Measurements from ENCODE around the gene RPTOR. TPM values are rescaled to one million over a fixed set of nuclear protein-coding genes. Genes with fewer than 3 reads are reported as not detected.

RPTOR gene
- polyA plus RNA-seq, 1 donor (not counting 4 experiments of a cell fraction or from before 2014, with no cell fraction given), result 4.0 TPM

DNA sequence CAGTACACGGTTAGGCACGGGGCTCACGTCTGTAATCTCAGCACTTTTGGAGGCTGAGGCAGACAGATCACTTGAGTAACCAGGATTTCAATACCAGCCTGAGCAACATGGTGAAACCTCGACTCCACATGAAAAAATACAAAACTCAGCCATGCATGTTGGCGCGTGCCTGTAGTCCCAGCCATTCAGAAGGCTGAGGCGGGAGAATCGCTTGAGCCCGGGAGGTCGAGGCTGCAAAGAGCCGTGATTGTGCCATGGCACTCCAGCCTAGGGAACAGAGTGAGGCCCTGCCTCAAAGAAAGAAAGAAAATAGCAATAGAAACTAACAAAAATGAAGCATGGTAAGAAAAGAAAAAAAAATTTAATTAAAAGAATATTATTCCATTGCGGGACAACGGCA lies 319.0 kb downstream of the RPTOR start:
- dilution Hi-C loops (cut with MboI; ENCODE audit: extremely low pct_ligation_motif_present, low sequenced_read_pairs), result no loop called here
- Histone ChIP-seq H3K9me3 (ENCODE audit: control insufficient read depth, low read depth, low read length) (no peaks in the 10 kb centered on the region), H3K27me3 (ENCODE audit: control insufficient read depth, extremely low read depth, insufficient read depth, low read length) (no peaks in the 10 kb centered on the region), H3K36me3 (ENCODE audit: control insufficient read depth in 2 of 2, extremely low read depth in 1 of 2, insufficient read depth in 2 of 2, low read length in 2 of 2) (peaks cover 0 to 6% of the 10 kb centered on the region in 2 experiments), H4K20me1 (ENCODE audit: control insufficient read depth, extremely low read depth, insufficient read depth, low read length) (no peaks in the 10 kb centered on the region), H3K9ac (ENCODE audit: control insufficient read depth, extremely low read depth, insufficient read depth, low read length) (no peak overlapping the region), H3K9me1 (ENCODE audit: control insufficient read depth, extremely low read depth, insufficient read depth, low read length) (no peaks in the 10 kb centered on the region), H3K4me1 (ENCODE audit: control insufficient read depth, extremely low read depth, insufficient read depth, low read length) (peaks cover 36% of the 10 kb centered on the region), H2AFZ (ENCODE audit: control insufficient read depth, low read length) (no peak overlapping the region), H3K27ac (ENCODE audit: control insufficient read depth, insufficient read depth, low read length) (no peak overlapping the region), H3K4me2 (ENCODE audit: control insufficient read depth, extremely low read depth, insufficient read depth, low read depth, low read length) (no peak overlapping the region), H3K4me3 (ENCODE audit: control insufficient read depth in 2 of 3, extremely low read depth in 1 of 3, insufficient read depth in 2 of 3, low read depth in 1 of 3, low read length in 3 of 3) (no peak overlapping the region), H3K79me2 (ENCODE audit: control insufficient read depth, insufficient read depth, low read length) (no peaks in the 10 kb centered on the region)
- no peak for TF ChIP-seq EZH2 (IDR thresholded peaks at IDR 0.05; ENCODE audit: low read length)
- TF ChIP-seq, protein P1, sequence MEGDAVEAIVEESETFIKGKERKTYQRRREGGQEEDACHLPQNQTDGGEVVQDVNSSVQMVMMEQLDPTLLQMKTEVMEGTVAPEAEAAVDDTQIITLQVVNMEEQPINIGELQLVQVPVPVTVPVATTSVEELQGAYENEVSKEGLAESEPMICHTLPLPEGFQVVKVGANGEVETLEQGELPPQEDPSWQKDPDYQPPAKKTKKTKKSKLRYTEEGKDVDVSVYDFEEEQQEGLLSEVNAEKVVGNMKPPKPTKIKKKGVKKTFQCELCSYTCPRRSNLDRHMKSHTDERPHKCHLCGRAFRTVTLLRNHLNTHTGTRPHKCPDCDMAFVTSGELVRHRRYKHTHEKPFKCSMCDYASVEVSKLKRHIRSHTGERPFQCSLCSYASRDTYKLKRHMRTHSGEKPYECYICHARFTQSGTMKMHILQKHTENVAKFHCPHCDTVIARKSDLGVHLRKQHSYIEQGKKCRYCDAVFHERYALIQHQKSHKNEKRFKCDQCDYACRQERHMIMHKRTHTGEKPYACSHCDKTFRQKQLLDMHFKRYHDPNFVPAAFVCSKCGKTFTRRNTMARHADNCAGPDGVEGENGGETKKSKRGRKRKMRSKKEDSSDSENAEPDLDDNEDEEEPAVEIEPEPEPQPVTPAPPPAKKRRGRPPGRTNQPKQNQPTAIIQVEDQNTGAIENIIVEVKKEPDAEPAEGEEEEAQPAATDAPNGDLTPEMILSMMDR (optimal IDR thresholded peaks at IDR 0.05 in 1 of 3, IDR thresholded peaks at IDR 0.05 in 1 of 3, conservative IDR thresholded peaks at IDR 0.05 in 1 of 3; ENCODE audit: extremely low read depth in 1 of 3, insufficient read depth in 2 of 3, low read length in 3 of 3), result no peak
- FAIRE-seq (peak; percentile 53), DNase-seq (ENCODE audit: low read depth, low spot score) (no peak)

DNA sequence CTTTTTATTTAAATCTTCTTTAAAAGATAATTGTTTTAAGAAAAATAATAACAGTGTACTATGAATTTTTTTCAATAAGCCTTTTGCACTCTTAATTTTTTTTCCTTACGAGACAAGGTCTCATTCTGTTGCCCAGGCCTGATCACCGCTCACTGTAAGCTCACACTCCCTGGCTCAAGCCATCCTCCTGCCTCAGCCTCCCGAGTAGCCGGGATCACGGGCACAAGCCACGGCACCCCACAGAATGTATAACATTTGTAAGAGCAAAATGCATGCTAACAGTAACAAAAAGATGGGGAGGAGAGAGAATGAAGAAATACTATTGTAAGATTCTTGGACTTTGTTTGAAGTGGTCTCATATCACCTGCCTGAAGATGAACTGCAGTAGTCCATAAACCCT lies 320.1 kb downstream of the RPTOR start:
- TF ChIP-seq, protein P1 (optimal IDR thresholded peaks at IDR 0.05 in 1 of 3, IDR thresholded peaks at IDR 0.05 in 1 of 3, conservative IDR thresholded peaks at IDR 0.05 in 1 of 3; ENCODE audit: extremely low read depth in 1 of 3, insufficient read depth in 2 of 3, low read length in 3 of 3), result no peak
- no peak for TF ChIP-seq EZH2 (IDR thresholded peaks at IDR 0.05; ENCODE audit: low read length)
- dilution Hi-C loops (cut with MboI; ENCODE audit: extremely low pct_ligation_motif_present, low sequenced_read_pairs), result no loop called here
- H3K36me3 ChIP-seq (ENCODE audit: control insufficient read depth in 2 of 2, extremely low read depth in 1 of 2, insufficient read depth in 2 of 2, low read length in 2 of 2), result peaks cover 0 to 6% of the 10 kb centered on the region in 2 experiments
- DNase-seq (ENCODE audit: low read depth, low spot score) (no peak), FAIRE-seq (no peak)
- no peaks in the 10 kb centered on the region for H4K20me1 ChIP-seq (ENCODE audit: control insufficient read depth, extremely low read depth, insufficient read depth, low read length)
- H3K27me3 ChIP-seq (ENCODE audit: control insufficient read depth, extremely low read depth, insufficient read depth, low read length), result no peaks in the 10 kb centered on the region
- no peak overlapping the region for H2AFZ ChIP-seq (ENCODE audit: control insufficient read depth, low read length)
- no peak overlapping the region for H3K4me2 ChIP-seq (ENCODE audit: control insufficient read depth, extremely low read depth, insufficient read depth, low read depth, low read length)
- H3K9ac ChIP-seq (ENCODE audit: control insufficient read depth, extremely low read depth, insufficient read depth, low read length), result no peak overlapping the region
- no peak overlapping the region for H3K27ac ChIP-seq (ENCODE audit: control insufficient read depth, insufficient read depth, low read length)
- peaks cover 26% of the 10 kb centered on the region for H3K4me1 ChIP-seq (ENCODE audit: control insufficient read depth, extremely low read depth, insufficient read depth, low read length)
- no peaks in the 10 kb centered on the region for H3K9me1 ChIP-seq (ENCODE audit: control insufficient read depth, extremely low read depth, insufficient read depth, low read length)
- H3K4me3 ChIP-seq (ENCODE audit: control insufficient read depth in 2 of 3, extremely low read depth in 1 of 3, insufficient read depth in 2 of 3, low read depth in 1 of 3, low read length in 3 of 3), result no peak overlapping the region
- H3K9me3 ChIP-seq (ENCODE audit: control insufficient read depth, low read depth, low read length), result no peaks in the 10 kb centered on the region
- no peaks in the 10 kb centered on the region for H3K79me2 ChIP-seq (ENCODE audit: control insufficient read depth, insufficient read depth, low read length)

Data from keratinocyte (primary cell).